ENCODE data around the gene GSG1L. TPM values are rescaled to one million over a fixed set of nuclear protein-coding genes. Genes with fewer than 3 reads are reported as not detected.

GSG1L gene
- total and polyA plus RNA-seq, 5 donors: 29.5 to 44.8 (median 33.4) TPM

DNA sequence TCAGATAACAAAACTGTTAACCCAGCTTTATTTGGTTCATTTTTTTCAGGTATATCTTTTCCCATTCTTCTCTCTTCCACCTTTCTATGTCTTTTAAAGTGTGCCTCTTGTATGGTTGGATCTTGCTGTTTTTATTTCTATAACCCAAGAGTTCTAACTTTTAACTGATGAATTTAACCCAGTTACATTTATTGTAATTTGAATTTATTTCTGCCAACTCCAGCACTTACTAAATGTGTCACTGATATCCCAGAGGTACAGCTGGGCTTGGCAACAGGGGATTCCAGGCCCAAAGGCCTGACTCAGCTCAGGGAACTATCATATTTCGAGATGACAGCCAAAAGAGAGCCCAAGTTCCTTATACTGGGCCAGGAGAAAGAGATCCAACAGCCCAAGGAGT, 200.1 kb downstream of the GSG1L start:
- intact Hi-C loops (cut with DNase I): loop anchor here in 1 of 4 donors (10.0 kb wide), 1 partner anchor 219 kb away; no protein-coding TSS in a partner anchor
- WGBS: 85% methylated on average over 1 of the region's 1 CpG
- Histone ChIP-seq H3K4me3 (ENCODE audit: low read length) (no peak overlapping the region), H3K4me1 (ENCODE audit: control insufficient read depth, insufficient read depth, low read length) (no peaks in the 10 kb centered on the region), H3K27ac (ENCODE audit: low read length) (no peak overlapping the region), H3K27me3 (ENCODE audit: control insufficient read depth, insufficient read depth) (no peaks in the 10 kb centered on the region), H3K9me3 (ENCODE audit: control insufficient read depth, low read length) (peaks cover 2% of the 10 kb centered on the region)
- ATAC-seq: no peak
- DNase-seq: no peak

DNA sequence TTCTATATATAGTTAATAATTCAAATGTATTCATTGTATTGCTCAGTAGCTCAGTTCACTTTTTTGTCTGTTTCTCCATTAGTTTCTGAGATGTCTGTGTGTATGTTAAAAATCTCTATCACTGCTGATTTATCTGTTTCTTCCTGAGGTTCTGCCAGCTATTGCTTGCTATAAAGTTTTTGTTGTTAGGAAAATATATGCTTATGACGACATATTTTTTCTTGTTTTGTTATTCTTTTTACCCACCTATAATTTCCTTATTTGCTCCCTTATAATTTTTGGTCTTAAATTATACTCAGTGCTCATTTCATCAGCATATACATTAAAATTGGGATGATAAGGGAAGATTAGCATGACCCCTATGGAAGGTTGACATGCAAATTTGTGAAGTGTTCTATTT, 200.6 kb downstream of the GSG1L start:
- Histone ChIP-seq H3K27ac (ENCODE audit: low read length) (no peak overlapping the region), H3K9me3 (ENCODE audit: control insufficient read depth, low read length) (peaks cover 2% of the 10 kb centered on the region), H3K4me1 (ENCODE audit: control insufficient read depth, insufficient read depth, low read length) (no peaks in the 10 kb centered on the region), H3K4me3 (ENCODE audit: low read length) (no peak overlapping the region), H3K27me3 (ENCODE audit: control insufficient read depth, insufficient read depth) (no peaks in the 10 kb centered on the region)
- 99% methylated on average over 1 of the region's 1 CpG for WGBS
- ATAC-seq (no peak), DNase-seq (no peak)
- intact Hi-C loops (cut with DNase I): loop anchor here in 1 of 4 donors (10.0 kb wide), 1 partner anchor 218 kb away; no protein-coding TSS in a partner anchor

DNA sequence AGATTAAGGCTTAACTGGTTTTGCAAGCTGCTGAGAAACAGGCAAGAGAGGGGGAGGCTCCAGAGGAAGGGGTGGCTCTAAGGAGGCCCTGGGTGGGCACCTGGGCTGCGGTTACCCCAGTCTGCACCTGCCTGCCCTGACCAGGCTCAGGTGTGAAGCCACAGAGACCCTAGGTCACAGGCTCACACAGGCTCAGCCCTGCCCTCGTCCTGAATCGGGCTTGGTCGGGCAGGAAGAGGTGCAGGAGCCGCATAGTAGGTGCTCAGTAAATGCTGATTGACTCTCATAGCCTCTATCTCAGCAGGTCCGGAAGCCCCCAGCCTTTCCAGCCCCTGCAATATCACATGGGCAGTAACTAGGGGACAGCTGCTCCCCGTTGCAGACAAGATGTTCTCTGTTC, 203.4 kb downstream of the GSG1L start:
- Histone ChIP-seq H3K4me3 (ENCODE audit: low read length) (no peak overlapping the region), H3K9me3 (ENCODE audit: control insufficient read depth, low read length) (peaks cover 2% of the 10 kb centered on the region), H3K27ac (ENCODE audit: low read length) (no peak overlapping the region), H3K4me1 (ENCODE audit: control insufficient read depth, insufficient read depth, low read length) (no peaks in the 10 kb centered on the region), H3K27me3 (ENCODE audit: control insufficient read depth, insufficient read depth) (no peaks in the 10 kb centered on the region)
- WGBS: 75% methylated on average over 7 of the region's 7 CpGs
- intact Hi-C loops (cut with DNase I): loop anchor here in 1 of 4 donors (10.0 kb wide), 1 partner anchor 215 kb away; no protein-coding TSS in a partner anchor
- DNase-seq (no peak), ATAC-seq (no peak)

DNA sequence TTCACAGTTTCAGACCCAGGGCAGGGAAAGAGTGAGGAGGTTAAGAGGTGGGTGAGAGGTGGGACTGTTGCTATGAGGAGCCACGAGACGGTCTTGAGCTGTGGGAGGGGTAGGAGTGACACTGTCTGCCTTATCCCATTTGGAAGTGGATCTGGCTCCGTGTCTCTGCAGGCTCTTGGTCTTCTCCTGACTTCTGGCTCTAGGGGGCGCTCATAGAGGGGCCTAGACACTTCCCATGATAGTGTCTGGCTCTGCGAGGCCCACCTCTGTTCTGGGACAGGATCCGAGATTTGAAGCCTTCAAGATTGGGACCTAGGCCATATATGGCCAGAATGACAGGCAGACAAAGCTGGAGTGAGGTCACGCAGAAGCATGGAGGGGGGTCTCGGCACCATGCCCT, 204.5 kb downstream of the GSG1L start:
- ATAC-seq: no peak
- 42% methylated on average over 8 of the region's 8 CpGs for WGBS

DNA sequence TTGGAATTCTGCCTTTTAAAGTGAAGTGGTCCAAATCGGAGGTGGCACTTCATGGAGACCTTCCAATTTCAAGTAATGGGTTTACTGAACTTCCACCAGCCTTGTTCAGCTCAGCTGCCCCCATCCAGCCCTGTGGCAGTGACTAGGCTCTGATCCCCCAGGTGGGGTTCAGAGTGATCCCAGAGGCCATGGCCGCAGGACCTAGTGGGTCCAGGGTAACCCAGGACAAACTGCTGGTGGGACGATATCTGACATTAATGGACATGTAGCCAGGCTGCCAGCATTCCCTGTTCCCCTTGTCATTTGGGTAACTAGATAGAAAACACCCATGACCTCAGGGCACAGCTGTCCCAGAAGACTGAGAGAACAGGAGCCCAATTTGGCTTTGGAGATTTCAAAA, 209.9 kb downstream of the GSG1L start:
- WGBS: 63% methylated on average over 3 of the region's 3 CpGs
- ATAC-seq (no peak), DNase-seq (no peak)
- intact Hi-C loops (cut with DNase I): no loop called here
- H3K4me1 ChIP-seq (ENCODE audit: control insufficient read depth, insufficient read depth, low read length): no peaks in the 10 kb centered on the region
- no peak overlapping the region for H3K4me3 ChIP-seq (ENCODE audit: low read length)
- H3K27ac ChIP-seq (ENCODE audit: low read length): no peak overlapping the region
- H3K9me3 ChIP-seq (ENCODE audit: control insufficient read depth, low read length): no peaks in the 10 kb centered on the region
- no peaks in the 10 kb centered on the region for H3K27me3 ChIP-seq (ENCODE audit: control insufficient read depth, insufficient read depth)

More for the DNA sequence above, 204.5 kb downstream of the GSG1L start:
- Histone ChIP-seq H3K4me1 (ENCODE audit: control insufficient read depth, insufficient read depth, low read length) (no peaks in the 10 kb centered on the region), H3K9me3 (ENCODE audit: control insufficient read depth, low read length) (peaks cover 2% of the 10 kb centered on the region), H3K27me3 (ENCODE audit: control insufficient read depth, insufficient read depth) (no peaks in the 10 kb centered on the region), H3K4me3 (ENCODE audit: low read length) (no peak overlapping the region), H3K27ac (ENCODE audit: low read length) (no peak overlapping the region)
- no peak for DNase-seq
- intact Hi-C loops (cut with DNase I): no loop called here

DNA sequence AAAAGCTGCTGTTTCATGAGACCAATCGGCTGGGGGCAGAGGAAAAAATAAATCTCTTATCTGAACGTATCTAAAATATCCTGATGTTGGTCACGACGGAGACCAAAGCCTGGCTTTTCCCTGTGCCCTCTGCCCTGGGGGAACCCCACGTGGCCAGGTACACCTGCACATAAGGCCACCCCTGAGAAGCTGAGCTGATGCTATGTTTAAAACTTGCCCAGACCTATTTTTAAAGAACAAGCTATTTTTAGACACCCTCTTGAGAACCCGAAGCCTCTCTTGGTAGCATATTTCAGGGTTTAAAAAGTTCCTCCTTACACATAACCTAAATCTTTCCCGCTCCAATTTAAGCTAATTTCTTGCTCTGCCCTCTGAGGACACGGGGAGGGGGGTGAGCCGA, 210.4 kb downstream of the GSG1L start:
- no peaks in the 10 kb centered on the region for H3K4me1 ChIP-seq (ENCODE audit: control insufficient read depth, insufficient read depth, low read length)
- no peak for ATAC-seq
- no peak overlapping the region for H3K4me3 ChIP-seq (ENCODE audit: low read length)
- no peaks in the 10 kb centered on the region for H3K9me3 ChIP-seq (ENCODE audit: control insufficient read depth, low read length)
- H3K27ac ChIP-seq (ENCODE audit: low read length): no peak overlapping the region
- no peaks in the 10 kb centered on the region for H3K27me3 ChIP-seq (ENCODE audit: control insufficient read depth, insufficient read depth)
- WGBS: 36% methylated on average over 9 of the region's 9 CpGs
- intact Hi-C loops (cut with DNase I): no loop called here
- DNase-seq: no peak

DNA sequence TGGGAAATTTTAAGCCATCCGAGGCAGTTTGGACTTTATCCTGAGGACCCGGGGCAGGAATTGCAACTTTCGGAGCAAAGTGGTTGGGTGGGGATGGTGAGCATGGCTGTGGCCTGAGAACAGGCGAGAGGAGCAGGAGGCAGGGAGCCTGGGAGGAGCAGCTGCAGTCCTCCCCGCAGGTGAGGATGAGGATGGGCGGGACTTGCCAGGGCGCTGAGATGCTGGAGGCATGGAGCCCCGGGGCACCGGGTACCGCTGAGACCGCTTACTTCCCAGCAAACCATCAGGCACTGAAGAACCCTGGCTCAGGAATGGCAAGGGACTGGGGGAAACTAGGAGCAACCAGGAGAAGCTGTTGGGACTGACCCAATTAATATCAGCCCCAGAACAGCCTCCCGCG, 210.8 kb downstream of the GSG1L start:
- Histone ChIP-seq H3K4me1 (ENCODE audit: control insufficient read depth, insufficient read depth, low read length) (no peaks in the 10 kb centered on the region), H3K4me3 (ENCODE audit: low read length) (no peak overlapping the region), H3K9me3 (ENCODE audit: control insufficient read depth, low read length) (no peaks in the 10 kb centered on the region), H3K27me3 (ENCODE audit: control insufficient read depth, insufficient read depth) (no peaks in the 10 kb centered on the region), H3K27ac (ENCODE audit: low read length) (no peak overlapping the region)
- WGBS: 72% methylated on average over 13 of the region's 13 CpGs
- intact Hi-C loops (cut with DNase I): no loop called here
- DNase-seq (no peak), ATAC-seq (no peak)

DNA sequence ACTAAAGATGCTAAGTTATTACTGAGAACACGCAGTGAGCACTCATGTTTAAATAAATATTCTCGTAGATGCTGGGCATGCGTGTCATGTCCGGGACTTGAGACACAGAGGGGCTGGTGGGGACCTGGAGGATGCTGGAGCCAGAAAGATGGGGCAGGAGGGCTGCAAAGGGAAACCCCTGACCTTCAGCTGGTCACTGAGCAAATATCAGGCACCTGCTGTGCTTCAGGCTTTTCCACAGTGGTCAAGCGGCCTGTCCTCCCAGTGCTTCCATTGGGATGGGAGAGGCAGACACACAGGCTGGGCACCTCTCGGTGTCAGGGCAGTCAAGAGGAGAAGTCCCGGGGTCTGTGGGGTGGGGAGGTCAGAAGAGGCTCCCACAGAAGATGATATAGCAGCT, 211.4 kb downstream of the GSG1L start:
- no peaks in the 10 kb centered on the region for H3K27me3 ChIP-seq (ENCODE audit: control insufficient read depth, insufficient read depth)
- DNase-seq: no peak
- intact Hi-C loops (cut with DNase I): no loop called here
- 87% methylated on average over 7 of the region's 7 CpGs for WGBS
- H3K27ac ChIP-seq (ENCODE audit: low read length): no peak overlapping the region
- H3K9me3 ChIP-seq (ENCODE audit: control insufficient read depth, low read length): no peaks in the 10 kb centered on the region
- H3K4me1 ChIP-seq (ENCODE audit: control insufficient read depth, insufficient read depth, low read length): no peaks in the 10 kb centered on the region
- no peak overlapping the region for H3K4me3 ChIP-seq (ENCODE audit: low read length)
- ATAC-seq: no peak

DNA sequence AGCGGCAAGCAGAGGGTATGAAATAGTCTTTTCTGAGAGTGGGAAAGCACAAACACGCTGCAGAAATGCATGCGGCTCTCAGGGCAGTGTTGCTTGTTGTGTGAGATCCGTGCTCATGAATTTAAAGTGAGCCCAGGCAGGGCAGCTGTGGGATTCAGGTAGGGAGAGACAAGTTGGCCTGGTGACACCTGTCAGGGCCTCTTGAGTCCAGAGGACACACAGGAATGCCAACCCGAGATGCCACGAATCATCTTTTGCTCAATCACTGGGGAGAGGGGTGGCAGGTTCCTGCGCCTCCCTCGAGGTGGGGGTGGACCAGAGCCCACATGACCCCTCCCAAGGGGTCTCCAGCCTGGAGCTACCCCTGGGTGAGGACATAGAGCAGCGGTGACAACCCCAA, 211.9 kb downstream of the GSG1L start:
- H3K27ac ChIP-seq (ENCODE audit: low read length): no peak overlapping the region
- ATAC-seq (no peak), DNase-seq (no peak)
- H3K9me3 ChIP-seq (ENCODE audit: control insufficient read depth, low read length): no peaks in the 10 kb centered on the region
- H3K4me1 ChIP-seq (ENCODE audit: control insufficient read depth, insufficient read depth, low read length): no peaks in the 10 kb centered on the region
- intact Hi-C loops (cut with DNase I): no loop called here
- H3K27me3 ChIP-seq (ENCODE audit: control insufficient read depth, insufficient read depth): no peaks in the 10 kb centered on the region
- 70% methylated on average over 9 of the region's 9 CpGs for WGBS
- H3K4me3 ChIP-seq (ENCODE audit: low read length): no peak overlapping the region

DNA sequence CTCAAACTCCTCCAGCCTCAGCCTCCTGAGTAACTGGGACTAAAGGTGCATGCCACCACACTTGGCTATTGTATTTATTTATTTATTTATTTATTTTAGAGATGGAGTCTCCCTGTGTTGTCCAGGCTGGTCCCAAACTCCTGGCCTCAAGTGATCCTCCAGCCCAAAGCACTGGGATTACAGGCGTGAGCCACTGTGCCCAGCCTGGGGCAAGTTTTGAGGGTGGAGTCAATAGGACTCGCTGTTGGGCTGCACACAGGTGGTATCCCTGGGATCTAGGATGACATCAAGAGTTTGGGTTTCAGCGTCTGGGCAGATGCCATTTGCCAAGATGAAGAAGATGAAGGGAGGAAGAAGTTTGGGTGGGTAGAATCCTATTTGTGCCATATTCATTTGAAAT, 213.9 kb downstream of the GSG1L start:
- Histone ChIP-seq H3K27ac (ENCODE audit: low read length) (no peak overlapping the region), H3K4me1 (ENCODE audit: control insufficient read depth, insufficient read depth, low read length) (no peaks in the 10 kb centered on the region), H3K9me3 (ENCODE audit: control insufficient read depth, low read length) (no peaks in the 10 kb centered on the region), H3K4me3 (ENCODE audit: low read length) (no peak overlapping the region), H3K27me3 (ENCODE audit: control insufficient read depth, insufficient read depth) (no peaks in the 10 kb centered on the region)
- 87% methylated on average over 3 of the region's 3 CpGs for WGBS
- DNase-seq (no peak), ATAC-seq (no peak)
- intact Hi-C loops (cut with DNase I): no loop called here

DNA sequence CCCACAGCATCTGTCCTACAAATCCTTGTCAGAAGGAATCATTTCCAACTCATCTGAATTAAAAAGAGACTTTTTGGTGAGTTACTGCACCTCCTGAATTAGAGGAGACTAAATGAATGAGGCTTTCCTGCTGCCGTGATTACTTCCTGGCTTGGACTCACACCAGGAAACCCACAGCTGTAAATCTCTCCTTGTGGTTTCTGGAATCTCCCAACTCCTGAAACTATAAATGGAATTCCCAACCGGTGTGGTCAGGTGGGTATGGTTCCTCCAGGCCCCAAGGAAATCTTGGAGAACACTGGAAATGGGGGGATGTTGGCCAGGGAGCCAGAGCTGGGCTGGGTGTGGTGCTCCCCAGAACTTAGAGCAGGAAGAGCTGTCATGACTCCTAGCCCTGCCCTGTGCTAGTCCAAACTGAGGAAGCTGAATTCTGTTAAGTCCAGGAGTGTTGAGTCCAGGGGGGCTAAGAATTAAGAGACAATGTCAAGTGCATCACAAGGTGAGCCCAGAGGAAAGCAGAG, 216.4 kb downstream of the GSG1L start:
- Histone ChIP-seq H3K9me3 (ENCODE audit: control insufficient read depth, low read length) (no peaks in the 10 kb centered on the region), H3K4me3 (ENCODE audit: low read length) (no peak overlapping the region), H3K27ac (ENCODE audit: low read length) (no peak overlapping the region), H3K4me1 (ENCODE audit: control insufficient read depth, insufficient read depth, low read length) (no peaks in the 10 kb centered on the region), H3K27me3 (ENCODE audit: control insufficient read depth, insufficient read depth) (no peaks in the 10 kb centered on the region)
- 20% methylated on average over 2 of the region's 2 CpGs for WGBS
- ATAC-seq: no peak
- intact Hi-C loops (cut with DNase I): no loop called here
- no peak for DNase-seq

DNA sequence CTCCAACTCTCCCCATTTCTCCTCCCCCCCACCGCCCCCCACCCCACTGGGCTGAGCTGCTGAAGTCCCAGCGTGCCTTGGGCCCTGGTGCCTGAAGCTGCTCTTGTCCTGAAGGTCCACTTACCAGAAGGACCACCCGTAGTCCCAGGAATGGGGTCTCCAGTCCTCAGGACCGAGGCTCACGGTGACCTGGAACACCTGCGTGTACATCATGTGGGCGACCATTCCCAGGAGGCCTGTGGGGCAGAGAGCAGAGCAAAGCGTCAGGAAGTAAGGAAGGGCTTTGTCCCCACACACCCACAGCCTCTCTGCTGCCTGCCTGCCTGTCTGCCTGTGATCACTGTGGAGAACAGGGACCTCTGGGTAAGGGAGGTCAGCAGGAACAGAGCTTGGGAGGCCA, 218.7 kb downstream of the GSG1L start:
- no peak overlapping the region for H3K4me3 ChIP-seq (ENCODE audit: low read length)
- no peaks in the 10 kb centered on the region for H3K4me1 ChIP-seq (ENCODE audit: control insufficient read depth, insufficient read depth, low read length)
- 79% methylated on average over 8 of the region's 8 CpGs for WGBS
- no peak overlapping the region for H3K27ac ChIP-seq (ENCODE audit: low read length)
- intact Hi-C loops (cut with DNase I): no loop called here
- ATAC-seq (no peak), DNase-seq (peak in 1 of 3 donors; percentile 18)
- no peaks in the 10 kb centered on the region for H3K9me3 ChIP-seq (ENCODE audit: control insufficient read depth, low read length)
- H3K27me3 ChIP-seq (ENCODE audit: control insufficient read depth, insufficient read depth): no peaks in the 10 kb centered on the region

Data from right cardiac atrium (tissue), 5 donors.